Measurements from ENCODE around the gene CIPC.

Gene CIPC

GRCh38 chr14:77131206-77131605, 33.1 kb downstream of the CIPC start:
- H3K36me3 ChIP-seq (replicated peaks in 1 of 2; ENCODE audit: control insufficient read depth in 2 of 2, insufficient read depth in 2 of 2, low read length in 2 of 2), result no peaks in the 10 kb centered on the region
- no peak overlapping the region for H2BK12ac ChIP-seq (ENCODE audit: low read length)
- no peak overlapping the region for H2AFZ ChIP-seq (ENCODE audit: low read length)
- no peak overlapping the region for H3K23ac ChIP-seq (ENCODE audit: low read depth, low read length, poor library complexity)
- no peak overlapping the region for H3K27ac ChIP-seq (replicated peaks; ENCODE audit: low read length)
- peaks cover 0 to 2% (median 0%) of the 10 kb centered on the region in 3 experiments for H3K27me3 ChIP-seq (ENCODE audit: control insufficient read depth in 3 of 3, insufficient read depth in 3 of 3, low read depth in 1 of 3, low read length in 3 of 3)
- no peaks in the 10 kb centered on the region for H3K79me1 ChIP-seq (ENCODE audit: low read depth, low read length)
- H4K8ac ChIP-seq (ENCODE audit: low read depth, low read length), result no peak overlapping the region
- no peak for DNase-seq (ENCODE audit: low spot score)
- H2BK120ac ChIP-seq (ENCODE audit: low read depth, low read length), result no peak overlapping the region
- no peak overlapping the region for H2BK15ac ChIP-seq (ENCODE audit: low read length)
- H3K4me3 ChIP-seq (ENCODE audit: low read length in 2 of 2), result no peak overlapping the region
- H3K4ac ChIP-seq (ENCODE audit: low read length), result no peak overlapping the region
- no peaks in the 10 kb centered on the region for H3K4me1 ChIP-seq (ENCODE audit: control insufficient read depth in 2 of 2, insufficient read depth in 1 of 2, low read depth in 1 of 2, low read length in 2 of 2)
- no peak overlapping the region for H4K91ac ChIP-seq (ENCODE audit: low read depth, low read length, poor library complexity)
- H2AK5ac ChIP-seq (ENCODE audit: low read depth, low read length), result no peak overlapping the region
- no peaks in the 10 kb centered on the region for H3K9me3 ChIP-seq (replicated peaks in 1 of 2; ENCODE audit: control insufficient read depth in 2 of 2, insufficient read depth in 1 of 2, low read depth in 1 of 2, low read length in 2 of 2)
- H3K18ac ChIP-seq (ENCODE audit: low read length), result no peak overlapping the region
- WGBS, 2 donors (ENCODE audit: extremely low coverage in 2 of 2, insufficient read length in 2 of 2, insufficient replicate concordance in 1 of 2), result no CpG with 5 or more reads among the region's 2 CpGs
- H3K4me2 ChIP-seq (ENCODE audit: insufficient read depth, low read length, poor library complexity, severe bottlenecking), result no peak overlapping the region
- H3K9ac ChIP-seq (ENCODE audit: low read depth, low read length, poor library complexity), result no peak overlapping the region
- no peak overlapping the region for H2BK5ac ChIP-seq (ENCODE audit: low read length)
- no peak overlapping the region for H3K14ac ChIP-seq (ENCODE audit: low read length)

GRCh38 chr14:77131871-77132486, 33.9 kb downstream of the CIPC start:
- Histone ChIP-seq H2BK12ac (ENCODE audit: low read length) (no peak overlapping the region), H3K4me3 (ENCODE audit: low read length in 2 of 2) (no peak overlapping the region), H4K91ac (ENCODE audit: low read depth, low read length, poor library complexity) (no peak overlapping the region), H2AK5ac (ENCODE audit: low read depth, low read length) (no peak overlapping the region), H3K9ac (ENCODE audit: low read depth, low read length, poor library complexity) (no peak overlapping the region), H2AFZ (ENCODE audit: low read length) (no peak overlapping the region), H3K4me1 (ENCODE audit: control insufficient read depth in 2 of 2, insufficient read depth in 1 of 2, low read depth in 1 of 2, low read length in 2 of 2) (no peaks in the 10 kb centered on the region), H2BK5ac (ENCODE audit: low read length) (no peak overlapping the region), H3K27me3 (ENCODE audit: control insufficient read depth in 3 of 3, insufficient read depth in 3 of 3, low read depth in 1 of 3, low read length in 3 of 3) (peaks cover 0 to 2% (median 0%) of the 10 kb centered on the region in 3 experiments), H3K4ac (ENCODE audit: low read length) (no peak overlapping the region), H3K4me2 (ENCODE audit: insufficient read depth, low read length, poor library complexity, severe bottlenecking) (no peak overlapping the region), H3K9me3 (replicated peaks in 1 of 2; ENCODE audit: control insufficient read depth in 2 of 2, insufficient read depth in 1 of 2, low read depth in 1 of 2, low read length in 2 of 2) (no peaks in the 10 kb centered on the region), H3K79me1 (ENCODE audit: low read depth, low read length) (no peaks in the 10 kb centered on the region), H3K18ac (ENCODE audit: low read length) (no peak overlapping the region), H4K8ac (ENCODE audit: low read depth, low read length) (no peak overlapping the region), H3K14ac (ENCODE audit: low read length) (no peak overlapping the region), H3K36me3 (replicated peaks in 1 of 2; ENCODE audit: control insufficient read depth in 2 of 2, insufficient read depth in 2 of 2, low read length in 2 of 2) (no peaks in the 10 kb centered on the region), H2BK120ac (ENCODE audit: low read depth, low read length) (no peak overlapping the region), H3K23ac (ENCODE audit: low read depth, low read length, poor library complexity) (no peak overlapping the region), H2BK15ac (ENCODE audit: low read length) (no peak overlapping the region), H3K27ac (replicated peaks; ENCODE audit: low read length) (no peak overlapping the region)
- no peak for DNase-seq (ENCODE audit: low spot score)
- WGBS, 2 donors (ENCODE audit: extremely low coverage in 2 of 2, insufficient read length in 2 of 2, insufficient replicate concordance in 1 of 2), result no CpG with 5 or more reads among the region's 5 CpGs

- H3K9me3 ChIP-seq (replicated peaks in 1 of 2; ENCODE audit: control insufficient read depth in 2 of 2, insufficient read depth in 1 of 2, low read depth in 1 of 2, low read length in 2 of 2), result no peaks in the 10 kb centered on the region
- no peak overlapping the region for H2BK12ac ChIP-seq (ENCODE audit: low read length)
- H2BK5ac ChIP-seq (ENCODE audit: low read length), result no peak overlapping the region
- H3K4me2 ChIP-seq (ENCODE audit: insufficient read depth, low read length, poor library complexity, severe bottlenecking), result no peak overlapping the region
- H2BK120ac ChIP-seq (ENCODE audit: low read depth, low read length), result no peak overlapping the region
- no peak overlapping the region for H4K91ac ChIP-seq (ENCODE audit: low read depth, low read length, poor library complexity)
- no peak overlapping the region for H3K27ac ChIP-seq (replicated peaks; ENCODE audit: low read length)
- no peak overlapping the region for H3K23ac ChIP-seq (ENCODE audit: low read depth, low read length, poor library complexity)
- no peak overlapping the region for H3K14ac ChIP-seq (ENCODE audit: low read length)
- WGBS, 2 donors (ENCODE audit: extremely low coverage in 2 of 2, insufficient read length in 2 of 2, insufficient replicate concordance in 1 of 2), result no CpG with 5 or more reads among the region's 22 CpGs
- no peak overlapping the region for H2BK15ac ChIP-seq (ENCODE audit: low read length)
- peak; percentile 86 for DNase-seq (ENCODE audit: low spot score)
- H3K36me3 ChIP-seq (replicated peaks in 1 of 2; ENCODE audit: control insufficient read depth in 2 of 2, insufficient read depth in 2 of 2, low read length in 2 of 2), result no peaks in the 10 kb centered on the region
- H3K4me1 ChIP-seq (ENCODE audit: control insufficient read depth in 2 of 2, insufficient read depth in 1 of 2, low read depth in 1 of 2, low read length in 2 of 2), result no peaks in the 10 kb centered on the region
- H4K8ac ChIP-seq (ENCODE audit: low read depth, low read length), result no peak overlapping the region
- no peak overlapping the region for H3K18ac ChIP-seq (ENCODE audit: low read length)
- H3K4me3 ChIP-seq (ENCODE audit: low read length in 2 of 2), result no peak overlapping the region
- H3K4ac ChIP-seq (ENCODE audit: low read length), result no peak overlapping the region
- no peak overlapping the region for H2AK5ac ChIP-seq (ENCODE audit: low read depth, low read length)
- H3K79me1 ChIP-seq (ENCODE audit: low read depth, low read length), result no peaks in the 10 kb centered on the region
- H3K9ac ChIP-seq (ENCODE audit: low read depth, low read length, poor library complexity), result no peak overlapping the region
- peaks cover 0 to 5% (median 0%) of the 10 kb centered on the region in 3 experiments for H3K27me3 ChIP-seq (ENCODE audit: control insufficient read depth in 3 of 3, insufficient read depth in 3 of 3, low read depth in 1 of 3, low read length in 3 of 3)
- no peak overlapping the region for H2AFZ ChIP-seq (ENCODE audit: low read length)
These were observed 35.8 kb downstream of the CIPC start for GRCh38 chr14:77133720-77134338.

- H2BK12ac ChIP-seq (ENCODE audit: low read length), result no peak overlapping the region
- peaks cover 8 to 48% (median 29%) of the 10 kb centered on the region in 3 experiments for H3K27me3 ChIP-seq (ENCODE audit: control insufficient read depth in 3 of 3, insufficient read depth in 3 of 3, low read depth in 1 of 3, low read length in 3 of 3)
- peak overlapping the region; percentile 92 for H3K4me2 ChIP-seq (ENCODE audit: insufficient read depth, low read length, poor library complexity, severe bottlenecking)
- H2BK15ac ChIP-seq (ENCODE audit: low read length), result no peak overlapping the region
- WGBS, 2 donors (ENCODE audit: extremely low coverage in 2 of 2, insufficient read length in 2 of 2, insufficient replicate concordance in 1 of 2), result no CpG with 5 or more reads among the region's 15 CpGs
- peak overlapping the region; percentile 77 for H3K23ac ChIP-seq (ENCODE audit: low read depth, low read length, poor library complexity)
- H3K4me1 ChIP-seq (ENCODE audit: control insufficient read depth in 2 of 2, insufficient read depth in 1 of 2, low read depth in 1 of 2, low read length in 2 of 2), result peaks cover 10 to 17% of the 10 kb centered on the region in 2 donors
- H4K8ac ChIP-seq (ENCODE audit: low read depth, low read length), result no peak overlapping the region
- H3K36me3 ChIP-seq (replicated peaks in 1 of 2; ENCODE audit: control insufficient read depth in 2 of 2, insufficient read depth in 2 of 2, low read length in 2 of 2), result no peaks in the 10 kb centered on the region
- H4K91ac ChIP-seq (ENCODE audit: low read depth, low read length, poor library complexity), result no peak overlapping the region
- H3K18ac ChIP-seq (ENCODE audit: low read length), result peak overlapping the region; percentile 13
- no peak overlapping the region for H3K4me3 ChIP-seq (ENCODE audit: low read length in 2 of 2)
- H2AK5ac ChIP-seq (ENCODE audit: low read depth, low read length), result no peak overlapping the region
- peak overlapping the region; percentile 44 for H3K9ac ChIP-seq (ENCODE audit: low read depth, low read length, poor library complexity)
- H3K9me3 ChIP-seq (replicated peaks in 1 of 2; ENCODE audit: control insufficient read depth in 2 of 2, insufficient read depth in 1 of 2, low read depth in 1 of 2, low read length in 2 of 2), result no peaks in the 10 kb centered on the region
- no peak for DNase-seq (ENCODE audit: low spot score)
- no peaks in the 10 kb centered on the region for H3K79me1 ChIP-seq (ENCODE audit: low read depth, low read length)
- no peak overlapping the region for H2AFZ ChIP-seq (ENCODE audit: low read length)
- H3K14ac ChIP-seq (ENCODE audit: low read length), result peak overlapping the region; percentile 27
- H3K27ac ChIP-seq (replicated peaks; ENCODE audit: low read length), result no peak overlapping the region
- no peak overlapping the region for H3K4ac ChIP-seq (ENCODE audit: low read length)
- no peak overlapping the region for H2BK5ac ChIP-seq (ENCODE audit: low read length)
- H2BK120ac ChIP-seq (ENCODE audit: low read depth, low read length), result no peak overlapping the region
These were observed 41.0 kb downstream of the CIPC start for GRCh38 chr14:77139022-77139421.
